HEK293T (cell line): ENCODE measurements around the gene CDC42SE2.

Experiments
- FOXK2 ChIP-seq: fragments of 450-650 bp; IDR thresholded peaks from 2 replicates; pipeline ENCODE4 v1.6.1; 2016; ENCODE audit warnings: mild to moderate bottlenecking
- HDGF ChIP-seq: fragments of 450-650 bp; IDR thresholded peaks from 2 replicates; pipeline ENCODE4 v1.6.1; 2017; ENCODE audit warnings: antibody characterized with exemption, borderline replicate concordance
- L3MBTL2 ChIP-seq: fragments of 450-650 bp; conservative IDR thresholded peaks from 2 replicates; pipeline ENCODE4 v1.6.1; 2016; ENCODE audit warnings: mild to moderate bottlenecking
- LEF1 ChIP-seq: fragments of 450-650 bp; IDR thresholded peaks from 2 replicates; pipeline ENCODE4 v1.6.1; 2017; ENCODE audit warnings: mild to moderate bottlenecking, borderline replicate concordance
- TARDBP ChIP-seq: fragments of 450-650 bp; IDR thresholded peaks from 2 replicates; pipeline ENCODE4 v1.6.1; 2016
- ZNF384 ChIP-seq: fragments of 450-650 bp; IDR thresholded peaks from 2 replicates; pipeline ENCODE4 v1.6.1; 2016

GRCh38 chr5:131361677-131362315 is 97.9 kb downstream of the CDC42SE2 start:
- TF ChIP-seq L3MBTL2 (no peak), ZNF384 (no peak), HDGF (no peak), TARDBP (no peak), LEF1 (no peak), FOXK2 (no peak)
